ENCODE measurements around the gene KLHL29.

KLHL29 gene

GRCh38 chr2:23423062-23423872, 38.3 kb downstream of the KLHL29 start:
- DNase-seq, result no peak

- no peak for DNase-seq
These were observed 39.1 kb downstream of the KLHL29 start for GRCh38 chr2:23423873-23424680.

- no peak for DNase-seq
These were observed 40.4 kb downstream of the KLHL29 start for GRCh38 chr2:23425338-23425871.

GRCh38 chr2:23425885-23426262, 40.9 kb downstream of the KLHL29 start:
- no peak for DNase-seq

- no peak for DNase-seq
These were observed 41.4 kb downstream of the KLHL29 start for GRCh38 chr2:23426263-23426905.

GRCh38 chr2:23427350-23427749, 42.4 kb downstream of the KLHL29 start:
- no peak for DNase-seq

- no peak for DNase-seq
These were observed 43.0 kb downstream of the KLHL29 start for GRCh38 chr2:23427976-23428375.

- no peak for DNase-seq
These were observed 44.1 kb downstream of the KLHL29 start for GRCh38 chr2:23429036-23429435.

- DNase-seq, result no peak
These were observed 45.3 kb downstream of the KLHL29 start for GRCh38 chr2:23430263-23430662.

GRCh38 chr2:23432531-23432930, 47.6 kb downstream of the KLHL29 start:
- DNase-seq, result no peak

- no peak for DNase-seq
These were observed 48.3 kb downstream of the KLHL29 start for GRCh38 chr2:23433282-23433681.

- no peak for DNase-seq
These were observed 49.7 kb downstream of the KLHL29 start for GRCh38 chr2:23434721-23435121.

- no peak for DNase-seq
These were observed 50.5 kb downstream of the KLHL29 start for GRCh38 chr2:23435250-23436035.

GRCh38 chr2:23436346-23437098, 51.5 kb downstream of the KLHL29 start:
- DNase-seq, result no peak

- no peak for DNase-seq
These were observed 56.4 kb downstream of the KLHL29 start for GRCh38 chr2:23441414-23441813.

GRCh38 chr2:23445450-23445868, 60.5 kb downstream of the KLHL29 start:
- DNase-seq, result no peak

GRCh38 chr2:23446916-23447315, 61.9 kb downstream of the KLHL29 start:
- no peak for DNase-seq

GRCh38 chr2:23447405-23447804, 62.4 kb downstream of the KLHL29 start:
- DNase-seq, result no peak

- no peak for DNase-seq
These were observed 63.9 kb downstream of the KLHL29 start for GRCh38 chr2:23448906-23449305.

- DNase-seq, result no peak
These were observed 64.4 kb downstream of the KLHL29 start for GRCh38 chr2:23449413-23449812.

- DNase-seq, result no peak
These were observed 64.9 kb downstream of the KLHL29 start for GRCh38 chr2:23449831-23450331.

- DNase-seq, result no peak
These were observed 67.4 kb downstream of the KLHL29 start for GRCh38 chr2:23452372-23452771.
